ENCODE results near the gene UEVLD.

Gene UEVLD

DNA sequence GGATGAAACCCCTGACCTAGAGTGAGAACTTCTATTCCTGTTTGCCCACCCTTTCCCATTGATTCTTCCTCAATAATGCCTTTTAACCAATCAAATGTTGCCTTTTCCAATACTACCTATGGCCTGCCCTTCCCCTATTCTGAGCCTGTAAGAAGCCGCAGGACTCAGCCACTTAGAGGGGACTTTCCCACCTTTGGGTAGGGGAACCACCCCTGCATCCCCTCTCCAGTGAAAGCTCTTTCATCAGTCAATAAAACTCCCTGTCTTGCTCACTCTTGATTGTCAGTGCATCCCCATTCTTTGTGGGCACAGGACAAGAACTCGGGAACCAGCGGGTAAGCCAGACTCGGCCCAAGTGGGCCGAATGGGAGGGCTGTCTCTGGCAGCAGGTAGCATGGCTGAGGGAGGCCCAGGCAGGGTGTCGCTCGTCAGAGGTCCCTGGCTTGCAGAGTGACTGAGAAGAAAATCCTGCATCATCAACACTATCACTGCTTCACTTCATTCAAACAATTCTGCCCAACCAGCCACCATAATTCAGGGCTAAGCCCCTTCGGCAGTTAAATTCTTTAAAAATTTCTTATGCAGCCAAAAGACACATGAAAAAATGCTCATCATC, 102.5 kb downstream of the UEVLD start:
- H3K36me3 ChIP-seq (ENCODE audit: control insufficient read depth, insufficient read depth, low read length): peaks cover 9% of the 10 kb centered on the region
- no peak overlapping the region for H3K4me3 ChIP-seq (replicated peaks; ENCODE audit: low read depth, low read length)
- H3K27me3 ChIP-seq (replicated peaks; ENCODE audit: control insufficient read depth, insufficient read depth, low read length): no peaks in the 10 kb centered on the region
- DNase-seq (ENCODE audit: extremely low read depth, insufficient read length): peak; percentile 18
- TF ChIP-seq, protein P1, sequence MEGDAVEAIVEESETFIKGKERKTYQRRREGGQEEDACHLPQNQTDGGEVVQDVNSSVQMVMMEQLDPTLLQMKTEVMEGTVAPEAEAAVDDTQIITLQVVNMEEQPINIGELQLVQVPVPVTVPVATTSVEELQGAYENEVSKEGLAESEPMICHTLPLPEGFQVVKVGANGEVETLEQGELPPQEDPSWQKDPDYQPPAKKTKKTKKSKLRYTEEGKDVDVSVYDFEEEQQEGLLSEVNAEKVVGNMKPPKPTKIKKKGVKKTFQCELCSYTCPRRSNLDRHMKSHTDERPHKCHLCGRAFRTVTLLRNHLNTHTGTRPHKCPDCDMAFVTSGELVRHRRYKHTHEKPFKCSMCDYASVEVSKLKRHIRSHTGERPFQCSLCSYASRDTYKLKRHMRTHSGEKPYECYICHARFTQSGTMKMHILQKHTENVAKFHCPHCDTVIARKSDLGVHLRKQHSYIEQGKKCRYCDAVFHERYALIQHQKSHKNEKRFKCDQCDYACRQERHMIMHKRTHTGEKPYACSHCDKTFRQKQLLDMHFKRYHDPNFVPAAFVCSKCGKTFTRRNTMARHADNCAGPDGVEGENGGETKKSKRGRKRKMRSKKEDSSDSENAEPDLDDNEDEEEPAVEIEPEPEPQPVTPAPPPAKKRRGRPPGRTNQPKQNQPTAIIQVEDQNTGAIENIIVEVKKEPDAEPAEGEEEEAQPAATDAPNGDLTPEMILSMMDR (IDR thresholded peaks at IDR 0.05; ENCODE audit: insufficient read depth, low read length, poor library complexity, severe bottlenecking): no peak
